T-helper 1 cell treated with Interleukin-12 subunit alpha and Interleukin-12 subunit beta and Interleukin-4 antibody, amounts not matched to agents 30 μg/mL and 1 μg/mL, for 36 hours (primary cell): Measurements from ENCODE around the gene HIP1.
"Not testable (repeated sequence)": the region's sequence is repeated elsewhere in the genome, so short reads cannot be mapped to it uniquely, and the experiment has no call there.

ENCODE experiments used
- H3K27ac Mint-ChIP-seq: one replicate; pipeline ENCODE4 v1.8.0; 2021; ENCODE audit warnings: mild to moderate bottlenecking, mixed read lengths
- H3K27me3 Mint-ChIP-seq: one replicate; pipeline ENCODE4 v1.8.0; 2021; ENCODE audit warnings: low read depth, mixed read lengths
- H3K36me3 Mint-ChIP-seq: one replicate; pipeline ENCODE4 v1.8.0; 2021; ENCODE audit warnings: low read depth, mixed read lengths
- H3K4me1 Mint-ChIP-seq: one replicate; pipeline ENCODE4 v1.8.0; 2021; ENCODE audit warnings: low read depth, mixed read lengths
- H3K4me3 Mint-ChIP-seq: one replicate; pipeline ENCODE4 v1.8.0; 2021; ENCODE audit warnings: mild to moderate bottlenecking, moderate library complexity, mixed read lengths
- H3K9me3 Mint-ChIP-seq: one replicate; pipeline ENCODE4 v1.8.0; 2021; ENCODE audit warnings: mixed read lengths

HIP1 gene

DNA sequence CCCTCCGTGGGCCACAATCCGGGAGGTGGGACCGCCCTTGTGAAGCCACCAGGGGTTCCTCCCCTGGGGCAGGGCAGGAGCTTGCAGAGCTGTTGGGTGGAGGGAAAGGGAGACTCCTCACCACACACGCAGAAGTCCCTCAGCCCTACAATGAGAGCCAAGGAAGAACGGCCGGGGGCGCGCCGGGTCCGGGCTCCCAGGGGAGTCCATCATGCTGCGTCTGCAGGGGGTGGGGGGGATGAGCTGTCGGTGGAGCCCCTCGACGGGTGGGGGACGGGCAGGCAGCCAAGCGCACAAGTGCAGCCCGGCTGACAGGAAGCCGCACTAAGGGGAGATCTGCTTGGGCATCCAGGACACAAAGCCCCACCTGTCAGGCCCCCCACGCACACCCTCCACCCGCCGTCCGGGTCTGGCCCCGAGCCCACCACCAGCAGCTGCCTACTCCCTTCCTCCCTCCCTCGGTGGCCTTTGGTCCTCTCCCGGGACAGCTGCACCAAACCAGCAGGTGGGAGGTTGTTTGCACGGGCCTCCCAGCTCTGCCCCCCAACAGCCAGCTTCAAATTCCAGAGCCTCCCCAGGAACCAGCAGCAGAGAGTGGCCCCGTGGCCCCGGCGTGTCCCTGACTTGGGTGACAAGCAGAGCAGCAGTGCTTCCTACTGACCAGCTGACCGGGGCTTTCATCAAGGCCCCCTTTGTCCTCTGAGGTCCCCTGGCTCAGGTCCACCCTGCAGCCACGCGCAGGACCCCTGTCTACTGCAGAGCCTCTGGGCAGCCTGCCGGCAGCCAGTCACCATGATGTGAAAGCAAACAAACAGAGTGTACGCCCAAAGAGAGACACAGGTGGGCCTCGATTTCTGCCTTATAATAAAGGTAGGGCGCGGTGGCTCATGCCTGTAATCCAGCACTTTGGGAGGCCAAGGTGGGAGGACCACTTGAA, 50.3 kb downstream of the HIP1 start:
- H3K27me3 Mint-ChIP-seq, result peaks cover 4% of the 10 kb centered on the region
- H3K27ac Mint-ChIP-seq, result no peak overlapping the region
- no peak overlapping the region for H3K4me3 Mint-ChIP-seq
- H3K9me3 Mint-ChIP-seq, result no peaks in the 10 kb centered on the region
- no peaks in the 10 kb centered on the region for H3K36me3 Mint-ChIP-seq
- H3K4me1 Mint-ChIP-seq, result no peaks in the 10 kb centered on the region

DNA sequence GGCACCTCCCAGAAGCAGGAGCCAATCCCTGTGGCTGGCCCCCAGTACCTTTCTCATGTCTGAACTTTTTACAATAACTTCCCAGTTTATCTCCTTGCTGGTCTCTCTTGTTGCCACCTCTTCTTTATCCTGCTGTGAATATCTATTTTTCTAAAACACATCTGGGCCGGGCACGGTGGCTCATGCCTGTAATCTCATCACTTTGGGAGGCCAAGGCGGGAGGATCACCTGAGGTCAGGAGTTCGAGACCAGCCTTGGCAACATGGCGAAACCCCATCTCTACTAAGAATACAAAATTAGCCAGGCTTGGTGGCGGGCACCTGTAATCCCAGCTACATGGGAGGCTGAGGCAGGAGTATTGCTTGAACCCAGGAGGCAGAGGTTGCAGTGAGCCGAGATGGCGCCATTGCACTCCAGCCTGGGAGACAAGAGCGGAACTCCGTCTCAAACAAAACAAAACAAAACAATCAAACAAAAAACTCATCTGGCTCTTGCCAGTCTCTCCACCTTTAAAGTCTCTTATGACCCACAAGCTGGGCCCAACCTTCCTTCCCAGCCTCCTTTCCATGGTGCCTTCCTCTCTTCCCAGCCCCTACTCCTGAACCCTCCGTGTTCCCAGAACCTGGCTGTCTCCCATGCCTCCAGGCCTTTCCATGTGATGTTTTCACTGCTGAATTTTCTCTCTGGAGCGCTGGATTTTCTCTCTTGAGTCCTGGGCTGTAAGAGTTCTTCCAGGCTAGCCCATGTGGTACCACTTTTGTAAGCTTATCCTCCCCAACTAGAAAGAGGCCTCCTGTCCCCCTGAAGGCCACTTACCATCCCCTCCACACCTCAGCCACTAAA, 51.3 kb downstream of the HIP1 start:
- no peak overlapping the region for H3K27ac Mint-ChIP-seq

GRCh38 chr7:75686551-75686950, 52.2 kb downstream of the HIP1 start:
- Mint-ChIP-seq H3K27ac (no peak overlapping the region), H3K27me3 (peaks cover 4% of the 10 kb centered on the region), H3K9me3 (no peaks in the 10 kb centered on the region), H3K4me1 (no peaks in the 10 kb centered on the region), H3K4me3 (no peak overlapping the region), H3K36me3 (no peaks in the 10 kb centered on the region)

More for the DNA sequence above, 51.3 kb downstream of the HIP1 start:
- peaks cover 4% of the 10 kb centered on the region for H3K27me3 Mint-ChIP-seq
- H3K9me3 Mint-ChIP-seq, result no peaks in the 10 kb centered on the region
- no peaks in the 10 kb centered on the region for H3K4me1 Mint-ChIP-seq
- H3K36me3 Mint-ChIP-seq, result no peaks in the 10 kb centered on the region
- H3K4me3 Mint-ChIP-seq, result no peak overlapping the region

DNA sequence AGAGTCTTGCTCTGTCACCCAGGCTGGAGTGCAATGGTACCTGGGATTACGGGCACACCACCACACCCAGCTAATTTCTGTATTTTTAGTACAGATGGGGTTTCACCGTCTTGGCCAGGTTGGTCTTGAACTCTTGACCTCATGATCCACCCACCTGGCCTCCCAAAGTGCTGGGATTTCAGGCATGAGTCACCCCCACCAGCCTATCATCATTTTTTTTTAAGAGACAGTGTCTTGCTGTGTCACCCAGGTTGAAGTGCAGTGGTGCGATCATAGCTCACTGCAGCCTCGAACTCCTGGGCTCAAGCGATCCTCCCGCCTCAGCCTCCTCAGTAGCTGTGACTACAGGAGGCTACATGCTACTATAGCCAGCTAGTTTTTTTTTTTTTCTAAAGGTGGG, 56.7 kb downstream of the HIP1 start:
- not testable (repeated sequence) for H3K9me3 Mint-ChIP-seq, H3K4me1 Mint-ChIP-seq, H3K27ac Mint-ChIP-seq, H3K27me3 Mint-ChIP-seq, H3K36me3 Mint-ChIP-seq, H3K4me3 Mint-ChIP-seq

- peaks cover 5% of the 10 kb centered on the region for H3K27me3 Mint-ChIP-seq
- H3K36me3 Mint-ChIP-seq, result peaks cover 2% of the 10 kb centered on the region
- no peaks in the 10 kb centered on the region for H3K4me1 Mint-ChIP-seq
- no peak overlapping the region for H3K27ac Mint-ChIP-seq
- H3K4me3 Mint-ChIP-seq, result no peak overlapping the region
- H3K9me3 Mint-ChIP-seq, result peaks cover 8% of the 10 kb centered on the region
Observed at GRCh38 chr7:75679060-75679459, 59.7 kb downstream of the HIP1 start.

DNA sequence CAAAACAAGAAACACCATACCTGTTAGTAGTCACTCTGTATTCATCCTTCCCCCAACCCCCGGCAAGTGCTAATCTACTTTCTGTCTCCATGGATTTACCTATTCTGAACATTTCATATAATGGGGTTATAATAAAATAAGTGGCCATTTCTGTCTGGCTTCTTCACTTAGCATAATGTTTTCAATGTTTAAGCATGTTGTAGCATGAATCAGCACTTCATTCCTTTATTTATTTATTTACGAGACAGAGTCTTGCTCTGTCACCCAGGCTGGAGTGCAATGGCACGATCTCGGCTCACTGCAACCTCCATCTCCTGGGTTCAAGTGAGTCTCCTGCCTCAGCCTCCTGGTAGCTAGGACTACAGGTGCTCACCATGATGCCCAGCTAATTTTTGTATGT, 69.2 kb downstream of the HIP1 start:
- H3K36me3 Mint-ChIP-seq, result no peaks in the 10 kb centered on the region
- no peaks in the 10 kb centered on the region for H3K4me1 Mint-ChIP-seq
- no peaks in the 10 kb centered on the region for H3K27me3 Mint-ChIP-seq
- H3K27ac Mint-ChIP-seq, result no peak overlapping the region
- no peaks in the 10 kb centered on the region for H3K9me3 Mint-ChIP-seq
- no peak overlapping the region for H3K4me3 Mint-ChIP-seq

GRCh38 chr7:75667938-75668337, 70.8 kb downstream of the HIP1 start:
- H3K4me3 Mint-ChIP-seq, result no peak overlapping the region

DNA sequence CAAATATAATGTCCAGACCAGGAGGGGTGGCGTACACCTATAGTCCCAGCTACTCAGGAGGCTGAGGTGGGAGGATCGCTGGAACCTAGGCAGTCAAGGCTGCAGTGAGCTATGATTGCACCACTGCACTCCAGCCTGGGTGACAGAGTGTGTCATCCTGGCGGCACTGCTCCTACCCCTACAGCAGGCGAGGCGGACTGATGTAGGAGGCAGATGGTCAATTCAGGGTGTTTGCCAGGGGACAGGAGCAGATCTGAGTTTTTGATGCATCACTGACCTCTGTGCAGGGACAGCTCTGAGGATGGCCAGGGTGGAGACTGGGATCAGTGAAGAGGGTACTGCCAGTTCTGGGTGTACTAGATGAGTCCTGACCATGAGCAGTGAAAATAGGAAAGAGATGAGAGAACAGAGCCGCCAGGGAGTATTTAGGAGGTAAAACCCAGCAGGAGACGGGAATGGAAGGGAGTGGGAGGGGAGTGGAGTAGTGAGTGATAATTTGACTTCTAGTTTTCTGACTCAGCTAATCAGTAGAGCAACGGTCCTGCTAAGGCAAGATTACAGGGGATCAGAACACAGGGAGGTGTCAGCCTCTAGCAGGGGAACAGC, 75.3 kb downstream of the HIP1 start:
- H3K27ac Mint-ChIP-seq, result no peak overlapping the region
- no peaks in the 10 kb centered on the region for H3K36me3 Mint-ChIP-seq
- no peaks in the 10 kb centered on the region for H3K4me1 Mint-ChIP-seq
- no peaks in the 10 kb centered on the region for H3K27me3 Mint-ChIP-seq
- H3K4me3 Mint-ChIP-seq, result no peak overlapping the region
- no peaks in the 10 kb centered on the region for H3K9me3 Mint-ChIP-seq

More at GRCh38 chr7:75667938-75668337, 70.8 kb downstream of the HIP1 start:
- Mint-ChIP-seq H3K27ac (no peak overlapping the region), H3K27me3 (no peaks in the 10 kb centered on the region), H3K9me3 (no peaks in the 10 kb centered on the region), H3K36me3 (no peaks in the 10 kb centered on the region), H3K4me1 (no peaks in the 10 kb centered on the region)

DNA sequence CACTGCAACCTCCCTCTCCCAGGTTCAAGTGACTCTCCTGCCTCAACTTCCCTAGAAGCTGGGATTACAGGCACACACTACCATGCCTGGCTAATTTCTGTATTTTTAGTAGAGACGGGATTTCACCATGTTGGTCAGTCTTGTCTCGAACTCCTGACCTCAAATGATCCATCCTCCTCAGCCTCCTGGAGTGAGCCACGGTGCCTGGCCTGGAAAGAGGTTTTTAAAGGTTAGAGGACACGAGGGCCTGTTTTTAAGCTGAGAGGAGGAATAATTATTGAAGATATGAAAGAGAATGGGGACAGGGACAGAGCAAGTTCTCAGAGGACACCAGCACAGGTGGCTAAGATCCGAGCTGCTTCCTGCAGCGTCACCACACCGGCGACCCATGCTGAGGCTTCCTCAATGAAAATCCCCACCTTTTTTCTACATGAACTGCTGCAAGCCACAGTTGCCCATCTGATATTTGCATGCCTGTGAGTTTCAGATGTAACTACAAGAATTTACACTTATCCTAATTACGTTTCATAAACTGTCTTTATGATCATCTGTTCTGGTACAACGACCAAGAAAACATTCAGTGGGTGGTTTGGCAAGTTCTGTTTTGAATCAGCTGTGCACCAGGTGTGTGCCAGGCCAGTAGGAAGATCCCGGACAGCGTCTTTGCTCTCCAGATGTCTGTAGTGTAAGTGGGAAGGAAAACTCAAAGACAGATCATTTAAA, 76.0 kb downstream of the HIP1 start:
- H3K27ac Mint-ChIP-seq, result no peak overlapping the region
- no peaks in the 10 kb centered on the region for H3K4me1 Mint-ChIP-seq
- no peak overlapping the region for H3K4me3 Mint-ChIP-seq
- no peaks in the 10 kb centered on the region for H3K9me3 Mint-ChIP-seq
- no peaks in the 10 kb centered on the region for H3K36me3 Mint-ChIP-seq
- H3K27me3 Mint-ChIP-seq, result no peaks in the 10 kb centered on the region

DNA sequence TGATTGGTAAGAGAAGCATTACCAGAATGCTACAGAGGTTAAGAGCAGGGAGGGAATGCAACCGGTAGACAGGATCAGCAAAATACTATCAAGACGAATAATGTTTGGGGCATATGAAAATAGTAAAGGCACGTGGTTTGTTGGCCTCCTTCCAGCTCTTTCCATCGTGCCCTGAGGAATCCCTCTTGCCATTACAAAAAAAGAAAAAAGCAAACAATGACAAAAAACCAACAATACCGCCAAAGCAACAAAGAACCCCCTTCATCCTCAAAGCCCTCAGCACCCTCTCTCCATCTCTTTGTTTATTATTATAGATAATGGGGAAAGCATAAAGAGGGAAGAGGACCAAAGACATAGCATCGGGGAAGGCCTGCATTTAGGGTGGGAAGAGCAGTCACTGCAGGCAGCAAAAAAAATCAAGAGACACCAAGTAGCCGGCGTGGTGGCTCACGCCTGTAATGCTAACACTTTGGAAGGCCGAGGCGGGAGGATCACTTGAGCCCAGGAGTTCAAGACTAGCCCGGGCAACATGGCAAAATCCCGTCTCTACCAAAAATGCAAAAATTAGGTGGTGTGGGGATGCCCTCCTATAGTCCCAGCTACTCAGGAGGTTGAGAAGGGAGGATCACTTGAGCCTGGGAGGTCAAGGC, 78.0 kb downstream of the HIP1 start:
- Mint-ChIP-seq H3K4me3 (no peak overlapping the region), H3K27me3 (no peaks in the 10 kb centered on the region), H3K36me3 (no peaks in the 10 kb centered on the region), H3K9me3 (no peaks in the 10 kb centered on the region), H3K4me1 (no peaks in the 10 kb centered on the region), H3K27ac (no peak overlapping the region)

GRCh38 chr7:75658802-75659201, 79.9 kb downstream of the HIP1 start:
- Mint-ChIP-seq H3K27ac (no peak overlapping the region), H3K4me1 (no peaks in the 10 kb centered on the region), H3K36me3 (no peaks in the 10 kb centered on the region), H3K27me3 (no peaks in the 10 kb centered on the region), H3K9me3 (no peaks in the 10 kb centered on the region), H3K4me3 (no peak overlapping the region)

DNA sequence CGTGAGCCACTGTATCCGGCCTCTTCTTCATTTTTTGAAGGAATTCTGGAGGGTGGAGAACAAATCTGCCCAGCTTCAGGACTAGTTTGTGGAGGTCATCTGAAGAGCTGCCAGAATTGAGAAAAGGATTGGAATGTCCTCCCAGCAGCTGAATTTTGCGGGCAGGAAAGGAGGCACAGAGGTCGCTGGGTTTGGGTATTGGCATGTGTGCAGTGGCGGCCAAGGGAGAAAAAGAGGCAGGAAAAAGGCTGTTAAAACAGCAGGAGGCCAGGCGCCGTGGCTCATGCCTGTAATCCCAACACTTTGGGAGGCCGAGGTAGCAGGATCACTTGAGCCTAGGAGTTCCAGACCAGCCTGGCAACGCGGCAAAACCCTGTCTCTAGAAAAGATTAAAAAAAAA, 80.4 kb downstream of the HIP1 start:
- H3K9me3 Mint-ChIP-seq, result no peaks in the 10 kb centered on the region

DNA sequence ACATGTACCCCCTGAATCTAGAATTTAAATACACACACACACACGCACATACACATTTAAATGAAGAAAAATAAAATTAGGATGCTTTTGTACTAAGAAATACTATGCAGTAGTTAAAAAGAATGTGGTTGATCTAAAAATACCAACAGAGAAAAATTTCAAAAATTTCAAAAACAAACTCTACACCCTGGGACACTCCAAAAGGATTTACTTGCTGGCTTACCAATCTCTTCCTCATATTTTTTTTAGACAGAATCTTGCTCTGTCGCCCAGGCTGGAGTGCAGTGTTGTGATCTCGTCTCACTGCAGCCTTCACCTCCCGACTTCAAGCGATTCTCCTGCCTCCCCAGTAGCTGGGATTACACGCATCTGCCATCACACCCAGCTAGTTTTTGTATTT, 80.9 kb downstream of the HIP1 start:
- no peaks in the 10 kb centered on the region for H3K27me3 Mint-ChIP-seq
- H3K27ac Mint-ChIP-seq, result no peak overlapping the region
- H3K4me3 Mint-ChIP-seq, result no peak overlapping the region
- H3K4me1 Mint-ChIP-seq, result no peaks in the 10 kb centered on the region
- H3K36me3 Mint-ChIP-seq, result no peaks in the 10 kb centered on the region
- no peaks in the 10 kb centered on the region for H3K9me3 Mint-ChIP-seq

More for the DNA sequence above, 80.4 kb downstream of the HIP1 start:
- Mint-ChIP-seq H3K27ac (no peak overlapping the region), H3K27me3 (no peaks in the 10 kb centered on the region), H3K4me1 (no peaks in the 10 kb centered on the region), H3K36me3 (no peaks in the 10 kb centered on the region), H3K4me3 (no peak overlapping the region)

DNA sequence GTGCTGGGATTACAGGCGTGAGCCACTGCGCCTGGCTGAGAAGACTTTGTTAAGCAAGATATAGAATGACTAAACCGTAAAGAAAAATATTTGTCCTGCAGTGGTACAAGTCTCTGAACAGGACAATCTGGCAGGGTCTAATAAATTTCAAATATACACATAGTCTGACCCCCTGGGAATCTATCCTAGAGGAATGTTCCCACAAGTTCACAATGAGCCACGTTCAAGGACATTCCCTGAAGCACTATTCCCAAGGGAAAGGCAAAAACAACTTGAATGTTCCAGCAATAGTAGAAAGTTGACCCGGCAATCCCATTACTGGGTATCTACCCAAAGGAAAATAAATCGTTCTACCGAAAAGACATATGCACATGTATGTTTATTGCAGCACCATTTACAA, 82.0 kb downstream of the HIP1 start:
- H3K36me3 Mint-ChIP-seq, result no peaks in the 10 kb centered on the region
- no peak overlapping the region for H3K4me3 Mint-ChIP-seq
- no peak overlapping the region for H3K27ac Mint-ChIP-seq
- no peaks in the 10 kb centered on the region for H3K27me3 Mint-ChIP-seq
- no peaks in the 10 kb centered on the region for H3K4me1 Mint-ChIP-seq
- no peaks in the 10 kb centered on the region for H3K9me3 Mint-ChIP-seq
